ENCODE data around the gene ERN1.

- TF ChIP-seq POLR2AphosphoS5 (IDR thresholded peaks at IDR 0.05; ENCODE audit: low read depth, low read length) (no peak), POLR2A (IDR thresholded peaks at IDR 0.05; ENCODE audit: low read depth, low read length) (no peak), TAF1 (IDR thresholded peaks at IDR 0.05; ENCODE audit: borderline replicate concordance, low read depth, low read length) (no peak)
Observed at GRCh38 chr17:64090144-64090543, 39.8 kb downstream of the ERN1 start.

Measured in GM12892 (cell line).